Esophagus muscularis mucosa (tissue), 4 donors: ENCODE results near the gene HERPUD2. TPM values are rescaled to one million over a fixed set of nuclear protein-coding genes. Genes with fewer than 3 reads are reported as not detected.
"Not testable (repeated sequence)": the region's sequence is repeated elsewhere in the genome, so short reads cannot be mapped to it uniquely, and the experiment has no call there.

Experiments used
- DNase-seq: peaks from one replicate; pipeline ENCODE4 v3.0.0-alpha.2; 2017; ENCODE audit errors: extremely low spot score
- H3K27ac ChIP-seq, 4 donors: fragments of 200-600 bp; sonication (generic); replicated peaks in 1 of 4; 1 replicate in 3 of 4; 2 replicates in 1 of 4; pipeline ENCODE4 v1.5.1; 2016 to 2019; ENCODE audit warnings: mild to moderate bottlenecking in 1 of 4
- H3K27me3 ChIP-seq, 4 donors: fragments of 200-600 bp; sonication (generic); one replicate each; pipeline versions ENCODE4 v1.5.1 to v1.6.0; 2016 to 2019
- H3K36me3 ChIP-seq, 4 donors: fragments of 200-600 bp; sonication (generic); one replicate each; pipeline ENCODE4 v1.5.1; 2016 to 2019
- H3K4me1 ChIP-seq, 4 donors: fragments of 200-600 bp; sonication (generic); one replicate each; pipeline ENCODE4 v1.5.1; 2016 to 2019
- H3K4me3 ChIP-seq, 4 donors: fragments of 200-600 bp; sonication (generic); 1 replicate in 2 of 4; 2 replicates in 2 of 4; pipeline ENCODE4 v1.5.1; 2016 to 2019; ENCODE audit warnings: mild to moderate bottlenecking in 4 of 4, moderate library complexity in 1 of 4
- H3K9me3 ChIP-seq, 4 donors: fragments of 200-600 bp; sonication (generic); 1 replicate in 3 of 4; 2 replicates in 1 of 4; pipeline ENCODE4 v1.5.1; 2016 to 2019
- EP300 ChIP-seq: sonication (generic); formaldehyde crosslinking; IDR thresholded peaks from one replicate; pipeline ENCODE4 v1.6.1; 2017; ENCODE audit warnings: antibody characterized with exemption
- POLR2A ChIP-seq: fragments of 450-650 bp; IDR thresholded peaks from one replicate; pipeline ENCODE4 v1.6.1; 2017; ENCODE audit warnings: antibody characterized with exemption, moderate library complexity, mild to moderate bottlenecking, low read depth
- POLR2AphosphoS5 ChIP-seq, 2 donors: sonication (generic); formaldehyde crosslinking; IDR thresholded peaks; one replicate each; pipeline ENCODE4 v1.6.1; 2017; ENCODE audit warnings: antibody characterized with exemption in 2 of 2
- WGBS: methylation state at CpG from one replicate; pipeline ENCODE4 v1.1.5; 2018; 5-methylcytosine and 5-hydroxymethylcytosine counted together
- intact Hi-C: fragments of 100-400 bp; cut with DNase I; formaldehyde crosslinking; loops from one replicate; pipeline ENCODE4 v1.15.1; 2023
- total RNA-seq, 4 donors: library from RNA; depleted of rRNA; stranded (reverse); fragments of >200 nt; gene quantifications; one replicate each; pipeline versions ENCODE4 v1.1.0 to v1.2.1, GENCODE V29; 2016
- TF ChIP-seq, protein P1 (sequence below), 3 experiments: fragments of 200-600 bp in 2 of 3; fragments of 450-650 bp in 1 of 3; sonication (generic) in 2 of 3; IDR thresholded peaks; one replicate each; pipeline ENCODE4 v1.5.1; 2017 to 2019; ENCODE audit warnings: antibody characterized with exemption in 3 of 3, mild to moderate bottlenecking in 2 of 3, moderate library complexity in 1 of 3

Gene HERPUD2
- total RNA-seq, 4 donors from 2014 or later: 25.3 to 43.4 (median 33.9) TPM

DNA sequence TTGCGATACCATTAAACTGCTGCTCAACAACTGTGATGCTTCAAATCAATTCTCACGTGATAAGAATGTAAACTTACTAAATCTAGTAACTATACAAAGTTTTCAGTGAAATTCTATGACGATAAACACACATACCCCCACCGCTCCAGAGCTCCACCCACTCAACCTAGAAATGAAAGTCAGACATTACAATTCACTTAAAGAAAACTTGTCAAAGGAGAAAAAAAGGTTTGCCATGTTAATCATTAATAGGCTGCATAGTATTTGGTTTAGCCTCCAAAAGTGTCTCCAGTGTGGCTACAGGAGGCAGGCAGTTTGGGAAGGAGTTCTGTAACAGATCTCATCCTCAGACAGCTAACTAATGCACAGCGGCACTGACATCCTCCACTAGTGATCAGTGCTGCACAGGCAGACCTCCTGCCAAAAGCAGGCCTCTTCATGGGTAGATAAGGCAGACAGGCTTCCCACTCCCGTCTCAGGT is 3.1 kb downstream of the HERPUD2 start:
- Histone ChIP-seq H3K36me3 (no peaks in the 10 kb centered on the region), H3K9me3 (no peaks in the 10 kb centered on the region), H3K27me3 (no peaks in the 10 kb centered on the region), H3K4me3 (peak overlapping the region; percentile 89 to 99 (median 96)), H3K27ac (no peak overlapping the region), H3K4me1 (peaks cover 55 to 86% (median 79%) of the 10 kb centered on the region in 4 donors)
- intact Hi-C loops: no loop called here
- 44% methylated on average over 6 of the region's 6 CpGs for WGBS
- TF ChIP-seq, protein P1, sequence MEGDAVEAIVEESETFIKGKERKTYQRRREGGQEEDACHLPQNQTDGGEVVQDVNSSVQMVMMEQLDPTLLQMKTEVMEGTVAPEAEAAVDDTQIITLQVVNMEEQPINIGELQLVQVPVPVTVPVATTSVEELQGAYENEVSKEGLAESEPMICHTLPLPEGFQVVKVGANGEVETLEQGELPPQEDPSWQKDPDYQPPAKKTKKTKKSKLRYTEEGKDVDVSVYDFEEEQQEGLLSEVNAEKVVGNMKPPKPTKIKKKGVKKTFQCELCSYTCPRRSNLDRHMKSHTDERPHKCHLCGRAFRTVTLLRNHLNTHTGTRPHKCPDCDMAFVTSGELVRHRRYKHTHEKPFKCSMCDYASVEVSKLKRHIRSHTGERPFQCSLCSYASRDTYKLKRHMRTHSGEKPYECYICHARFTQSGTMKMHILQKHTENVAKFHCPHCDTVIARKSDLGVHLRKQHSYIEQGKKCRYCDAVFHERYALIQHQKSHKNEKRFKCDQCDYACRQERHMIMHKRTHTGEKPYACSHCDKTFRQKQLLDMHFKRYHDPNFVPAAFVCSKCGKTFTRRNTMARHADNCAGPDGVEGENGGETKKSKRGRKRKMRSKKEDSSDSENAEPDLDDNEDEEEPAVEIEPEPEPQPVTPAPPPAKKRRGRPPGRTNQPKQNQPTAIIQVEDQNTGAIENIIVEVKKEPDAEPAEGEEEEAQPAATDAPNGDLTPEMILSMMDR (IDR thresholded peaks at IDR 0.05): no peak
- no peak for TF ChIP-seq POLR2A
- TF ChIP-seq EP300: no peak
- no peak for TF ChIP-seq POLR2AphosphoS5 (IDR thresholded peaks at IDR 0.05)
- DNase-seq: no peak

DNA sequence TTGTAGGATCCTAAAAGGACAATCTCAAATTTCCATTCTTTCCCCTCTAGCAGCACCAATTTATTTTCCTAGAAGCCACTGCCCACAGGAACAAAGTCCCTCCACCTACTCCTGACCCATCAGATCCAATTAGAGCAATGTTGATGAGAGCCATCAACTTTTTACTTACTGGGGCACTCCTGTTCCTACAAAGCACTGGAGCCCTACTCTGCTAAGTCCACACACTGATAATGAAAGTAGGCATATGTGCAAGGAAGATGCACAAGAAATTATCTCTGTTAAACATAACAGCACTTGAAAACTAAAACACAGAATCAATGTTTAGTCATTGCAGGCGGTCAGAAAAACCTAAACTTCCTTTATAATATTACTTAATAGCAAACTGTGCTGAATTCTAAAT is 3.6 kb downstream of the HERPUD2 start:
- no peaks in the 10 kb centered on the region for H3K9me3 ChIP-seq
- H3K27me3 ChIP-seq: no peaks in the 10 kb centered on the region
- no peak for DNase-seq
- TF ChIP-seq, protein P1 (IDR thresholded peaks at IDR 0.05): no peak
- TF ChIP-seq EP300 (no peak), POLR2A (no peak), POLR2AphosphoS5 (IDR thresholded peaks at IDR 0.05) (no peak)
- H3K27ac ChIP-seq: no peak overlapping the region
- 50% methylated on average over 1 of the region's 1 CpG for WGBS
- H3K4me3 ChIP-seq: peak overlapping the region; percentile 89 to 99 (median 96)
- intact Hi-C loops: no loop called here
- peaks cover 55 to 85% (median 81%) of the 10 kb centered on the region in 4 donors for H3K4me1 ChIP-seq
- no peaks in the 10 kb centered on the region for H3K36me3 ChIP-seq

DNA sequence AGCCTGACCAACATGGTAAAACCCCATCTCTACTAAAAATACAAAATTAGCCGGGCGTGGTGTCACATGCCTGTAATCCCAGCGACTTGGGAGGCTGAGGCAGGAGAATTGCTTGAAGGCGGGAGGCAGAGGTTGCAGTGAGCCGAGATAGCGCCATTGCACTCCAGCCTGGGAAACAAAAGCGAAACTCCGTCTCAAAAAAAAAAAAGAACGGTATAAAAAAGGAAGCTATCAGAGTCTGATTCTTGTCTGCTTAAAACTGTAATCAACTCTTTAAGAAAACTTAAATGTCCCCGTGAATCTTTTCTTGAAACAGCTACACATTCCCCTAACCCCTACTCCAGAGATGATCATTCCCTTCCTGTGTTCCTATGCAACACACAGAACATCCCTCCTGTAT is 4.3 kb downstream of the HERPUD2 start:
- 87% methylated on average over 10 of the region's 10 CpGs for WGBS
- Histone ChIP-seq H3K4me1 (peaks cover 49 to 78% (median 76%) of the 10 kb centered on the region in 4 donors), H3K4me3 (peak overlapping the region in 3 of 4 donors; percentile 89 to 98 (median 95))
- intact Hi-C loops, H3K9me3 ChIP-seq, DNase-seq, H3K27ac ChIP-seq, H3K36me3 ChIP-seq, H3K27me3 ChIP-seq: not testable (repeated sequence)

DNA sequence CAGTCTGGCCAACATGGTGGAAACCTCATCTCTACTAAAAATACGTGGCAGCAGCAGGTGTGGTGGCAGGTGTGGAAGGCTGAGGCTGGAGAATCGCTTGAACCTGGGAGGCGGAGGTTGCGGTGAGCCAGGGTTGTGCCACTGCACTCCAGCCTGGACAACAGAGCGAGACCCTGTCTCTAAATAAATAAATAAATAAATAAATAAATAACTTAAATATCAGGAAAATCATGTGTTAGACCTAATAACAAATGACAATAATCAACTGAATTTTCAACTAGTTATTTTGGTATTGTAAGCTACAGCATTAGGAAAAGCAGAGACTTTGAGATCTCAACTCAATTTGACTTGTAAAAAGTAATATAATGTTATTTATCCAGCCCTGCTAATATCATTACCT is 9.2 kb downstream of the HERPUD2 start:
- intact Hi-C loops: no loop called here
- TF ChIP-seq POLR2AphosphoS5 (IDR thresholded peaks at IDR 0.05) (no peak), POLR2A (no peak), EP300 (no peak)
- TF ChIP-seq, protein P1 (IDR thresholded peaks at IDR 0.05): no peak
- peaks cover 0 to 15% (median 7%) of the 10 kb centered on the region in 4 donors for H3K36me3 ChIP-seq
- no peak overlapping the region for H3K4me3 ChIP-seq
- H3K27me3 ChIP-seq: no peaks in the 10 kb centered on the region
- WGBS: 94% methylated on average over 5 of the region's 5 CpGs
- no peak for DNase-seq
- peaks cover 22 to 43% (median 41%) of the 10 kb centered on the region in 4 donors for H3K4me1 ChIP-seq
- H3K9me3 ChIP-seq: no peaks in the 10 kb centered on the region
- H3K27ac ChIP-seq: no peak overlapping the region

DNA sequence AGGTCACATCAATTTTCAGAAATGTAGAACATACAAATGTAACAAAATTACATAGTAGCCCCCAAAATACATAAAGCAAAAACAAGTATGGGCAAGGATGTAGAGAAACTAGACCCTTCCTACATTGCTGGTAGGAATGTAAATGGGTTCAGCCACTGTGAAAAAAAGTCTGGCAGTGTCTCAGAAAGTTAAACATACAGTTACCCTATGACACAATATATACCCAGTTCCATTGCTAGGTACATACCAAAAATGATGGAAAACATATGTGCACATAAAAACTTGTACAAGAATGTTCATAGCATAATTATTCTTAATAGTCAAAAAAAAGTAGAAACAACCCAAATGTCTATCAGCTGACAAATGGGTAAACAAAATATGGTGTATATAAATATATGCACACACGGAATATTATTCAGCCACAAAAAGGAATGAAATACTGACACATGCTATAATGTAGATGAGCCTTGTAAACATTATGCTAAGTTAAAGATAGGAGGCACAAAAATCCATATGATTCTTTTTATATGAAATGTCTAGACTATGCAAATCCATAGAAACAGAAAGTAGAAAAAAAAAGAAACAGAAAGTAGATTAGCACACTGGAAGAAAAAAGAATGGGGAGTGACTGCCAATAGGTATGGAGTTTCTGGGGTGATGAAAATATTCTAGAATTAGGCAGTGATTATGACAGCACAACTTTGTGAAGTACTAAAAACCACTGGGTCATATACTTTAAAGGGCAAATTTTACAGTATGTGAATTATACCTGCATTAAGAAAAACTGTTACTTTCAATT is 13.5 kb downstream of the HERPUD2 start:
- Histone ChIP-seq H3K4me3 (no peak overlapping the region), H3K27ac (no peak overlapping the region), H3K4me1 (peaks cover 16 to 36% (median 27%) of the 10 kb centered on the region in 4 donors), H3K36me3 (peaks cover 0 to 15% (median 7%) of the 10 kb centered on the region in 4 donors), H3K27me3 (no peaks in the 10 kb centered on the region), H3K9me3 (no peaks in the 10 kb centered on the region)
- no peak for DNase-seq
- WGBS: 100% methylated on average over 1 of the region's 1 CpG
- intact Hi-C loops: no loop called here
- TF ChIP-seq EP300 (no peak), POLR2A (no peak), POLR2AphosphoS5 (IDR thresholded peaks at IDR 0.05) (no peak)
